Measurements from ENCODE around the gene FXYD6.

GRCh38 chr11:117917591-117918151 lies 41.2 kb upstream of the FXYD6 start:
- TF ChIP-seq CTCF (IDR thresholded peaks at IDR 0.05) (no peak), POLR2A (IDR thresholded peaks at IDR 0.05) (no peak)

Data from adrenal gland (tissue), 5 donors.